CD1c-positive myeloid dendritic cell (primary cell): ENCODE results near the gene SMC3.
"Not testable (repeated sequence)": the region's sequence is repeated elsewhere in the genome, so short reads cannot be mapped to it uniquely, and the experiment has no call there.

ENCODE experiments used
- DNase-seq: peaks from one replicate; pipeline ENCODE4 v3.0.0-alpha.2; 2016; ENCODE audit errors: extremely low spot score

SMC3 gene

DNA sequence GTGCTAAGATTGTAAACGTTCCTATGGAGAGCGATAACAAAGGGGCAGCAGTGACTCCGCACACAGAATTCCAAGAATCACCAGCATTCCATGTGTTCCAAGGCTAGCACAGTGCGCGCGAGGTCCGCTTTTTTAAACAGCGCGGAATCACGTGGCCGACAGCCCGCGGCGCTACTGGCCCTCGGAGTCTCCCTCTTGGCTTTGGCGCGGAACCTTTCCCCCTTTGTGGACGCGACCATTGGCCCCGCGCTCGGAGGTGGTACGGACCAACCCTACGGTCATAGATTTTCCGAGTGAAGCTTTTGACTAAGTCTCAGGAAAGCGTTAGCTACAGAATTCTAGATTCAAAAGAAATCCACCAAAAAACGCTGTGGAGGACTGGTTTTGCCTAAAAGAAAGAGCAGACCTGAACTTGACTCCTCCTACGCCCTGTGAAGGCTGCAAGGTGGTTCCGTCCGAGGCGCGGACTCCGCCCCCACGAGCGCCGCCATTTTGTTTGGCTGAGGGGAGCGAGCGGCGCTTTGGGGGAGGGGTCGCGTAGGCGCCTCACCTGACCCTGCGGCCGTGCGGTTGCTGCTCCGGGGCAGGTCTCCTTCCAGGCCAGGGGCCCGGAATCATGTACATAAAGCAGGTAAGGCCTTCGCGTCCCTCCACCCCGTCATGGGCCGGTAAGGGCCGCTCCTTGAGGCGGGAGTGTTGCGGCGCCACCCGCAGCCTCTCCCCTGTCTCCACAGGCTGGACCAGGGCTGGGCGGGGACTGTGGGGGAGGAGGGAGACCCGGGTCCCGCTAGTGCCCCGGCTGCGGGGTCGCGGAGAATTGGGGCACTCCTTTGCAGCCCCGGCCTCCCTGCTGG, at the start of gene SMC3:
SMC3 (plus strand) TSS at position 495 of the 854 bp plus-strand sequence; CDS start at position 617, 122 bp downstream.
- peak; percentile 95 for DNase-seq

DNA sequence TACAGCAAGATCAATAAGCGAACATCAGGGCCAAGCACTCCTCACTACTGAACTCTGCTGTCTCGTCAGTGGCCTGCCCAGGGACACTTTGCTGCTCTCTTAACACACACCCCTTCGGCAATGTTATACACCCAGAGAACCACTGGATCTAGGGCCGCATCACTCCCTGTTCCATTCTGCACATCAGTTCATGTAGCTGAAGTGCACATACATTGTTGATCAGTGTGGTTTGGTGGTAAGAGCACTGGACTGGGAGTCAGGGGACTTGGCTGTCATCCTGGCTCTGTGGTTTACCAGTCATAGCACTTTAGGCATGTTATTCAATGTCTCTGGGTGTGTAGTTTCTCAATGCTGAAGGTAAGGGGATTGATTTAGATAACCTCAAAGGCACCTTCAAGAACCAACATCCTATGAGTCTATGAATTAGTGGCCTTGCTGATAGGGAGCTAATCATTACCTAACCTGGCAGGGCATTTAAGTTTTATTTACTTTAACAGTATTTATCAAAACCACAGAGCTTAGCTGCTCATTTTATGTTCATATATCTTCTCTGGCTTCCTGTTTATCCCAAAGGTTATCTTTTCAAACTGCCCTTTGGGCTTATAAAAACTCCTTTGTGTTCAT, 45.0 kb upstream of the SMC3 start:
- DNase-seq, result no peak

DNA sequence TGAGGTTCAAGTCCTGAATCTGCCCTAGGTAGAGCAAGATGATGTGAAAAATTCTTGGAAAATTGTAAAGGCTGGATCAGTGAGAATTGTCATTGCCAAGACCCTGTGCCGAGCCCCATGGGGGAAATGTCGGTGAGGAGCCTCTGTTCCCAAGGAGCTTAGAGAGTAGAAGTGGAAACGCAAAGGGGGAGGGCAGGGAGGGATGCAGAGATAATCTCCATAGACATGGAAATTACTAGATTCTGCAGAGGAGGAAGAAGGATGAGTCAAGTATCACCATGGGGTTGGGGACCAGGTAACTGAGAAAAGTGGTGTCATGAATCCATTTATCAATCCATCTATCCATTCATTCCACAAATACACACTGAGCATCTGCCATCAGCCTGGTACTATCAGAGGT, 43.8 kb upstream of the SMC3 start:
- DNase-seq, result no peak

DNA sequence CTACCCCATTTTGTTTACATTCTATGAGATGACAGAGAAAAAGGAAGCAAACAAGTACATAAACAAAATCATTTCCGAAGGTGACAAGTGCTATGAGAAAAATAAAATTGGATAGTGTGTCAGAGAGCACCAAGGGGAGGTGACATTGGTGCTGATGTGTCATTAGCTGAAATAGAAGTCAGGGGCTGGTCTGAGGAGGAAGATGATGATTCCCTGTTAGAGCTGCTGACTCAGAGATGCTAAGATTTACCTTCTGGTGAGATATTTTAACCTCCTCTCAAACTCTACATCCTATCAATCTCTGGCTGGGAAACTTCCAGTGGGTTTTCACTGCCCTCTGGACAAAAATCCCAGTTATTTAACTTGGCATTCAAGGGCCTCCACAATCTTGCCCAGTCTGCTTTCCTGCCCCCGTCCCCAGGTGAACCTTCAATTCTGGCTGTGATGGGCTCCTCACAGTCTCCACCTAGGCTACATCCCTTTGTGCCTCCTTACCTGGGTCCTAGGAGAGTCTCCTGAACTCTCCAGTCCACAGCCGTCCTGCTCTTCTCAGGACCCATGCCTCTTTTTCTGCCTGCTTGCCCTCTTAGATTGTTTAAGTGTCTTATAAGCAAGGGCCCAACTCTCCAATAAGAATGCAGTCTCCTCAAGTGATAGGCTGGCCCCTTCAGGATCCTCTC, 43.2 kb upstream of the SMC3 start:
- no peak for DNase-seq

DNA sequence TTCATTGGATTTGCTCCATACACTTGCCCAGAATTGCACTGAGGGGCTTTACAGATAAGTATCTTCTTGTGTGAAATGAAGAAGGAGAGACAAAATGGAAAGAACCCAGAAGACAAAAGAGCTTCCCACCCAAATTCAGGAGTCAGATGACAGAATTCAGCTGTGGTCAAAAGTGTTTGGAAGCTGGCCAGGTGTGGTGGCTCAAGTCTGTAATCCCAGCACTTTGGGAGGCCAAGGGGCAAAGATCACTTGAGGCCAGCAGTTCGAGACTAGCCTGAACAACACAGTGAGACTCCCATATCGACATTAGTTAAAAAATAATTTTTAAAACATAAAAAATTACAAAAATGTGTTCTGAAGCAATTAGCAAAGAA, 42.6 kb upstream of the SMC3 start:
- DNase-seq, result no peak

DNA sequence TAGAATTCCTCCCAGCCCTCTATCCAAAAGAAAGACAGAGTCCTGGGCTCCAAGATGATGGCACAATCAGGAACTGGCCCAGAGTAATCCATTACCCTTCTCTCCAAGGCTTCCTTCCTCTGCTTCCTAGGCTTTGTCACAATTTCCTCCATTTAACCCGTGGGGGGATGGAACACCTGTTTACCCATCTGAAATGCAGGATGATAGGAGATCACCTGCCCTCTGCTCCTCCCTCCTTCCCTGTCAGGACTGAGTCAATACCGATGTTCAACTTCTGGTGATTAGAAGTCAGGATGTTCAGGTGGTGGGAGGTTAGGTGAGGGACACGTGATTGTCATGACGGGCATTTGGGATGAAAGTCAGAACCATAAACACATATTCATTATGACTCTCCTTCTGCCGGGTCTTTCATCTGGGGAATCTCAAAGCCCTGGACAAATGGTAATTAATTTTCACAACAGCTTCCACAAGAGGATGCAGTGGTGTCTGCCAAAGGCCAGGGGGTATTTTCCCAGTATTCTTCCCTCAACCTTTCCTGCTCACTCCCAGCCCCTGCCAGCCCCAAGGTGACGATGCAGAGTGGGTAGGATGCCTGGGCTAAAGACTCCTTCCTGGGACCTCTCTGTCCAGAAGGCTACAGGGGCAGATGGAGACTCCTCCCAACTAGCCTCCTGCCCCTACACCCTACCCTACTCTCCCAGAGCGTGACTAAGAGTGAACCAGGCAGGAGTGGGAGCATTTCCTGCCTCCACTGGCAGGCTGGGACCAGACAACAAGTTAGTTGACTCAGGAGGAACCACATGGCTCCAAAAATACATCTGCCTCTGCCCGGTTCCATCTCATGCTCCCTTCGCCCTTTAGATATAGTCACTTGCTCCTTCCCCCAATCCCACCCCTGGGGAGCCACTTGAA, 41.9 kb upstream of the SMC3 start:
- peak; percentile 71 for DNase-seq

DNA sequence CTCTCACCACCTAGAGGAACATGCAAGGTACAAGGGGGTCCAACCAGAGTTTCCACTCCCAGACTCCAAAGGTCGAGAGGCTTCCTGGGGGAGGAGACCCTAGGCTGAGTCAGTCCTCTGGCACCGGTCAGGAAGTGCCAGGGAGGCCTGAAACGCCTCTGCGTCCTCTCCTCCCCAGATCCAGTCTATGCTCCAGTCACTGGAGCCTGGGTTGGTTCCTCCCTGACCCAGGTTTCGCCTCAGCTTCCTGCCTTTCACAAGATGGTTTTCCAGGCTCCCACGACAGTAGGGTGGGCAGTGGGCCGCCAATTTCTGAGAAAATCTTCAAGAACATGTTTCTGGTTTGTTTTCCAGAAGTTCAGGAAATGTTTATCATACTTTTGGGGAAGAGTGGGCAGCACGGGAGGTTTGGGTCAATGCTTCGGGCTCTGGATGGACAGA, 39.7 kb upstream of the SMC3 start:
- peak; percentile 74 for DNase-seq

DNA sequence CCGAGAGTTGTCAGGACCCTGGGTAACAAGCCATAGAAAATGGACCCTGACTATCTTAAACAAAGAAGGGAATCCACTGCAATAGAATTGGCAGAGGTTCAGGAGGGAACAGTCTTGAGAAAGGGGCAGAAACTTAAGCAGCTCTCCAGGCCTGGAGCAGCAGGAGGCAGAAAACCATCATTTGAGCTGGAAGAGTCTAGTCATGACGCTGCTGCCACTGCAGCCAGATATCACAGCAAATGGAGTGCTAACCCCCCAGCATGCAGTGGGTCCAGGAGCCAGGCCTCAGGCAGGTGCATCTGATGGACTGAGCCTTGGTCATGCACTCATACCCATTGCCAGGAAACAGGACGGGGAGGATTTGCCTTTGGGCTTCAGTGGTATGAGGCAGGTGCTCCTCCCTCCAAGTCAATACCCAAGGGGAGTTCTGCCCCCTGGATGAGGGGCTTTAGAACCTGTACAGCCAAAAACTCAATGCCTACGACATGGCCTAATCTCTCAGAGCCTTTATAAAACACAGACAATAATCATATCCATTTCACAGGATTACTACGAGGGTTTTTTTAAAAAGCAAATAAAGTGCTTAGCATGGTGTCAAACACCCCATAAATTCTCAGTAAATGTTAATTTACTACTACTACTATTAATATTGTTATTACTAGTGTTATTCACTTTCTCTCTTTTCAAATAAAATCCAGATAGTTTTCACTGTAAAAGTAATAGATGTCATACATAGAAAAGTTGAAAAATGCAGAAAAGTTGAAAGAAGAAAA, 39.1 kb upstream of the SMC3 start:
- DNase-seq, result no peak

DNA sequence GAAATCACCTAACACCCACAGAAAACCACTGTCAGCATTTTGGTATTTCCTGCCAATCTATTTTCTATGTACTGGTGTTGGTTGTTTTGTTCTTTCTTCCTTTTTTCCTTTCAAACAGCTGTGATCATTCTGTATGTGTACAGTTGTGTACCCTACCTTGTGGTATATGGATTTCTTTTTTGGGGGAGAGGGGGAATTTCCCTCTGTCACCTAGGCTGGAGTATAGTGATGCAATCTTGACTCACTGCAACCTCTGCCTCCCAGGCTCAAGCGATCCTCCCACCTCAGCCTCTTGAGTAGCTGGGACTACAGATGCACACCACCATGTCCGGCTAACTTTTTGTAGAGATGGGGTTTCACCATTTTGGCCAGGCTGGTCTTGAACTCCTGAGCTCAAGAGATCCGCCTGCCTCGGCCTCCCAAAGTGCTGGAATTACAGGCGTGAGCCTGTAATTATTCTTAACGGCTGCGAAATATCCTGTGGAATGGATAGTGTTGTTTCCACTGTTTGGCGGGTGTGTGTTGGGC, 38.4 kb upstream of the SMC3 start:
- DNase-seq, result not testable (repeated sequence)

DNA sequence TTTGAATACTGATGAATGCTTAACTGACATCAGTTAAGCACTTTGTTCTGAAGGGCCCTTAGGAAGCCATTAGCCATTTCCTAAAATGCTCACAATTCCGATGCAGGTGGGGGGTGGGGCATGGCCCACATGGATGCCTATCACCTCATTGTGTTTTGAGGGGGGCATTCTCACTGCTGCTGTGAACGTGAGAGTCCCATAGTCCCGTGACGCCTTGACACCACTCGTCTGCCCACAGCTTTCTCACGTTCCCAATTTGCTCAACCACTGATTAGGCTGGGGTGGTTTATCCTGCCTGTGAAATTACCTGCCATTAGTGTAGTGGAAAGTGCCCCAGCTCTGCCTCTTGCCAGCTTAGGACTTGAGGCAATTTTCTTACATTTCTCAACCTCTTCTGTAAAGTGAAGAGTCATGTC, 37.9 kb upstream of the SMC3 start:
- peak; percentile 24 for DNase-seq

DNA sequence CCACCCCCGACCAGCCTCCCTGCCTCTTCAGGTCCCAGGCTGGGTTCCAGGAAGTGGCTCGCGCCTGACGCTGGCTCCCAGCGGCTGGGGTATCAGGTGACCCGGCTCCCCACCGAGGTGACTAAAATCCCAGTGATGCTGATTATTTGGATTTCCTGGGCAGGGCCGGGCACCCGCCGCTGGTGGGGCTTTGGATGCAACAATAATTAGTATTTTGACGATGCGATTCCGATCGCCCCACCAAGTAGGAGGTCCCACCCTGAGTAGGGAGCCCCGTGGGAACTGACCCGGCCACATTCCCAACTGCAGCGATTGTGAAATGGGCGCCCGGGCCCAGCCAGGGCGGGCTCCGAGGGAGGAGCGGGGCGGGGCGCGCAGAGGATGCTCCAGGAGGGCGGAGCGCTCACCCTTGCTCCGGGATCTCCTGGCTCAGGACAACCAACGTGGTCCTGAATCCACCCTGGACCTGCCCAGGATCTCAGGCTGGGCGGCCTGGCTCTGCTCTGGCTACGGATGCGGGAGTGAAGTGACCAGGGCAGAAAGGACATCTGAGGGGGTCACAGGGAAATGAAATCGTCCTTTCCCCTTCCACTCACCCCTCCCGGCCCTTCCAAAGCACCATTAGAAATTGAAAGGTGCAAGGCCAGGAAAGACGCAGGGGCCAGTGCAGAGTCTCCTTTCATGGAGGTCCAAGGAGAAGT, 37.2 kb upstream of the SMC3 start:
- DNase-seq, result peak; percentile 28

DNA sequence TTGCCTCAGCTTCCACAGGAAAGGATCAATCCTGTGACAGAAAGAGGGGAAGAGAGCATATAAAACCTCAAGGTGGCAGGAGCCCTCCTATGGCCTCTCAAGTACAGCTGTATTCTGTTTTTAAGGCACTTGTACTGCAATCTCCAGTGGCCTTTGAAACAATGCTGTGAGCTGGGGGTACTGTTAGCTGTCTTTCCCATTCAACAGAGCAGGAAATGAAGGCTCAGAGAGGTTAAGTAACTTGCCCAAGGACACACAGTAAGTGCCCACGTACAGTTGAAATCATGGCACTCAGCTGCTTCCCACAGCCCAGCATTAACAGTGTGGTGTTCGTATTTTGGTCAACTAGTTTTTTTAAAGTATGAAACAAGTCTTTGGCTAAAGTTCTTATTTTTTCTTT, 35.8 kb upstream of the SMC3 start:
- no peak for DNase-seq

DNA sequence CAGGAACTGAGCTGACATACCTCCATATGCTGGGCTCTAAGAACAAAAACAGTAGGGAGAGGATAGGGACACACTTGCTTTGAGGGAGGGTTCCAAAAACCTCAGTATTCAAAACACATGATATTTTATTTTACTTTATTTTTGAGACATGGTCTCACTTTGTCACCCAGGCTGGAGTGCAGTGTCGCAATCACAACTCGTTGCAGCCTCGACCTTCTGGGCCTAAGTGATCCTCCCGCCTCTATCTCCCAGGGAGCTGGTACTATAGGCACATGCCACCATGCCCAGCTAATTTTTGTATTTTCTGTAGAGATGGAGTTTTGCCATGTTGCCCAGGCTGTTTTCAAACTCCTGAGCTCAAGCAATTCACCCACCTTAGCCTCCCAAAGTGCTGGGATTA, 34.9 kb upstream of the SMC3 start:
- DNase-seq, result not testable (repeated sequence)

DNA sequence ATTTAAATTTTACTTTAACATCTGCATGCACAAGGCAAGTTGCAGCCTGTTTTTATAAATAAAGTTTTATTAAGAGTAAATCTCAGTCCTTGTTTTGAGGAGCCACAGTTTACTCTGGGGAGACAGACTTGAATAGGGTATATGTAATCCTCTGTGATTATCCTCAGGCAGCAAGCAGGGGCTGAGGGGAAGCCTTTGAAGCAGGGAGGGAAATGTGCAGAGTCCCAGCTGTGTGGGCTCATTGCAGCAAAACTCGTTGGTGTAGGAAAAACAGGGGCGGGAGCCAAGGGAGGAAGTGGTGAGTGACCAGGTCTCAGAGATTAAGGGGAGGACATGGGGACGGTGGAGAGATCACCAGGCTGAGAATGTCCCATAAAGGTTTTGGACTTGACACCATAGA, 34.3 kb upstream of the SMC3 start:
- peak; percentile 76 for DNase-seq

DNA sequence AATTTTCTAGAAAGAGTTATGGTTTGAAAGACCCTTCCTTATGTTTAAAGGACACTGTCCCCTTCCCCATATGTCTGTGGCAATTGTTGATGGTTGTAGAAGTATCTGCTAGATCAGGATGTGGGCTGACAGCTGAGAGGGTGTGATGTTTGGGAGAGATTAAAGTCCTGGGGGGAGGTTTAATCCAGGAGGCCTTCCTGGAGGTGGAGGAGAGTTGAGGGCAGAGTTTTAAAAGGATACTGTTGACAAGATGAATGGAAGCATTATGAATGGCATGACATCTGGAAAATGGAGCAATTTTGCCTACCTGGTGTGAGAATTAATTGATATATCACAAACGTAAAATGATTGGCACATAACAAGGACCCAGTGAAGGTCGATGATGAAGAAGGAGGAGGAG, 32.9 kb upstream of the SMC3 start:
- no peak for DNase-seq

DNA sequence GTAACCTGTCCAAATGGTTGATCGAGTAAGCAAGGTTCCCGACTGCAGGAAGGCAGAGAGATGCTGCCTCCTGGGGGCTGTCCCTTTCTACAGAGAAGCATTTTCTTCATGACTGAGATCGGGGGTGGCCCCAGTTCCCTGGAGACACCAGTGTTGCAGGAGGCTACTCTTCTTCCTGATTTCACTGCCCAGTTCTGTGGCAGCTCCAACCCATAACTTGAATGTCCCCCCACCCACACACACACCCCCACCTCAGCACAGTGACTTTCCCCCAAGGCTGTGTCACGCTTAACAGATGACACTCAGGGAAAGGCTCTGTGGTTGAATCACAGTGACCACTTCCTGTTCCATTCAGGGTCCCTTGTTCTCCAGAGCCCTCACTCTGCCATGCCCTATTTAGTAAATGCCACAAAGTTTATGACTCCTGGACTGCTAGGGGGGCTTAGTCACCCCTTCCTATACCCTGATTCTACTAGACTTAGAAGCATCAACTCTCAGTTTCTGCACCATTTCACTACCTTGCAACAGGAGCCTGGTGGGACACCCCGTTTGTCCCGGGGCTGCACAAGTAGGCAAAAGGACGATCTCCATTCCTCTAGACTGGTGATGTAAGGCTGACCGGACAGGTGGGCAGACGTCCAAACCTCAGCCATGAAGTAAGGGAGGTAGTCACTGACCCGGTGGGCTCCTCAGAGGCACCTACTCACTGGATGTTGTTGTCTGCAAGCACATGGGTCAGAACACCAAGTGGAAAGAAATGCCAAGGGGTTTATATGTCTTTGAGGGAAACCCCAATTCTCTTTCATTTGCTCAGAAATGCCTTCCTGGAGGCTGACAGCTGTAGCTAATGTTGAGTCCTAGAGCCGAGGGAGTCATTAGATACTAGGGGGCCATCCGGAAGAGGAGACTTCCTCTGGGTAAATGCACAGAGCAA, 31.3 kb upstream of the SMC3 start:
- peak; percentile 94 for DNase-seq

DNA sequence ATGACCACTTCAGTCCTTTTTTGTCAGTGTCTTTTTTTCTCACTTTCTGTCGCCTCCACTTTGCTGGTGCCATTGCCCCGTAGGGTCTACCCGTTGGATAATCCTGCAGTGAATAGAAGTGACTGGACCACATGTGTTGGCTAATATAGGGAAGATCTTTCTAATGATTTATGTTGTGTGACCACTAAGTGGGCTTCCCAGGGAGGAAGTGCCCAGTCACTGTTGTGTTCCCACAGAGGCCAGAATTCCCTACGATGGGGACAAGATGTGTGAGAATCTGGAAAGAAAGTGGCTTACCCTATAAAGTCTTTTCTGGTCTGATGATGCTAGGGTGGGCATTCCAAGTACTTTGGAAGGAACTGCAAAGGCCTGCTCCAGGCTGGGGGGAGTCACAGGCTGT, 28.4 kb upstream of the SMC3 start:
- DNase-seq, result no peak

DNA sequence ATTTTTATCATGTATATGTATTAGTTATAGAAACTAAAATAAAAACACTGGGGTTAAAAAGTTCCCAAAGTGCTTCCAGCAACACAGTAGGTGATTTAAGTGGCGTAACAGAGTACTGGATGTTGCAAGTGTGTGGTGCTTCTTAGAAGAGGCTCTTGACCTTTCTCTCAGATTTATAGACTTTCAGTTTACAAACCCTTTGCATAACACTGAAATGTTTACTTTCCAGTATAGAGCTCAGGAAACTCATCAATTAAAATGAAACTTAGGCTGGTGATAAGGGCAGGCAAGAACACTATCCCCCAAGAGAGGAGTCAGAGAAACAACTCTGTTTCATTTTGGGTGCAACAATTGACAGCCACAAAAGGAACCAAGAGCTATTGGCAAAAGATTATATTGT, 27.5 kb upstream of the SMC3 start:
- no peak for DNase-seq

DNA sequence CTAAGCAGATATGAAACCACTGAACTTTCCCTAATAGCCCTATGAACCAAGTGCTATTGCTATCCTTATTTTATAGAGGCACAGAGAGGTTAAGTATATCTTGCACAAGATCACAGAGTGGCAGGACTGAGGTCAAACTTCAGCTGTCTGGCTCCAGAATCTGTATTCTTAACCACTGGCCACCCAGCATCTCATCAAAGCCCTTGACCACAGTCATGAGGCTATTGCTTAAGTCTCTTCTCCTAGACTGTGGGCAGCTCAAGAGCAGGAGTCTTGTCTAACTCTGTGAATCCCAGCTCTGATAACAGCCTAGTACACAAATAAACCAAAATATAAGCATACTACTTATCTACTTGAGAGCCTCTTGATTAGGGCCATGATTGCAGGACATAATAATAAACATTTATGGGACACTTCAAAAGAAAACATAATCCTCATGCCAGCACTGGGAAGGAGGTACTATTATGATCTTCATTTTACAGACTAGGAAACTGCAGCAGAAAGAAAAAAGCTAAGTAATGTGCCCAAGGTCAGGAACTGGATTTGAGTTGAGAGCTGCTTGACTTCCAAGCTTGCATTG, 22.4 kb upstream of the SMC3 start:
- peak; percentile 65 for DNase-seq
